Cardiac fibroblast (primary cell): ENCODE results near the gene LRRTM4.

Experiments
- DNase-seq, 2 donors: peaks; one replicate each; pipeline versions ENCODE4 v3.0.0 to v3.0.0-alpha.2; 2010; ENCODE audit warnings: low read depth in 2 of 2
- H3K4me3 ChIP-seq, 2 donors: replicated peaks in 1 of 2; 1 replicate in 1 of 2; 2 replicates in 1 of 2; pipeline ENCODE4 v1.5.1; 2011; ENCODE audit warnings: low read depth in 2 of 2, low read length in 2 of 2, mild to moderate bottlenecking in 2 of 2, moderate library complexity in 1 of 2
- TF ChIP-seq, protein P1 (sequence below): IDR thresholded peaks from one replicate; pipeline ENCODE4 v1.5.1; 2011; ENCODE audit warnings: low read depth, mild to moderate bottlenecking, low read length, inconsistent platforms

LRRTM4 gene

DNA sequence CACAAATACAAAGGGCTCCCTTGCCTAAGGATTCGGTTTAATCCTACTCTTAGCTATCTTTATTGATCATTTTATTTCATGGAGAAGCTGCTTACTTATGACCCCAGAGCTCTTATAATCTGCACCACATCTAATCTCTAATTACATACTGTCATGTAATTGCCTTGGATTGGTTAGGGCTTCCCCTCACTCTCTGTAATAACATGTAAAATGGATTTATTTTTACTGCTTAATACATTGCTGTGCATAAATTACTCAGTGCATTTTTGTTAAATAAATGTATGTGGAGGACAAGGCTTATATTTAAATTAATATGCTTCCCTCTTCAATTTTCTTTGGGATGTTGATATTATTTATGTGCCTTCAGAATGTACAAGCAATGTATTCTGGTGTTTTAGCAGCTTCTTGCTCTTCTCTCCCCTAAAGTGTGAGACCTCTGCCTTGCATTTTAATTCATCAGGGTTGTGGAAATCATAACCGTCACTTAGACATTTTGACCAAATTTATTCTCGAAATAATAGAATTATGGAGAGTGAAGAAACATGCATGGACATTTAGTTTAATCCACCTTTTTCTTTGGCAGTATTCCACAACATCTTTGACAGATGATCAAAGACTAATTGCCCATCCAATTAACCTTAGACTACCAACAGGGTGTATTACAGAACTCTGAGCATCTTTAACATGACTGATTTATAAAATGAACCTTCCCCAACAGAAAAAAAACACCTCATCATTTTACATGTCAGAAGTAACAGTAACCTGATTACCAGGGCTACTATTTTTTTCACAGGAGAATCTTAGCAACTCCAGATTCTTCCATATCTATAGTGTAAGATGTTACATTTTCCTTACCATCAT, 692.6 kb downstream of the LRRTM4 start:
- TF ChIP-seq, protein P1, sequence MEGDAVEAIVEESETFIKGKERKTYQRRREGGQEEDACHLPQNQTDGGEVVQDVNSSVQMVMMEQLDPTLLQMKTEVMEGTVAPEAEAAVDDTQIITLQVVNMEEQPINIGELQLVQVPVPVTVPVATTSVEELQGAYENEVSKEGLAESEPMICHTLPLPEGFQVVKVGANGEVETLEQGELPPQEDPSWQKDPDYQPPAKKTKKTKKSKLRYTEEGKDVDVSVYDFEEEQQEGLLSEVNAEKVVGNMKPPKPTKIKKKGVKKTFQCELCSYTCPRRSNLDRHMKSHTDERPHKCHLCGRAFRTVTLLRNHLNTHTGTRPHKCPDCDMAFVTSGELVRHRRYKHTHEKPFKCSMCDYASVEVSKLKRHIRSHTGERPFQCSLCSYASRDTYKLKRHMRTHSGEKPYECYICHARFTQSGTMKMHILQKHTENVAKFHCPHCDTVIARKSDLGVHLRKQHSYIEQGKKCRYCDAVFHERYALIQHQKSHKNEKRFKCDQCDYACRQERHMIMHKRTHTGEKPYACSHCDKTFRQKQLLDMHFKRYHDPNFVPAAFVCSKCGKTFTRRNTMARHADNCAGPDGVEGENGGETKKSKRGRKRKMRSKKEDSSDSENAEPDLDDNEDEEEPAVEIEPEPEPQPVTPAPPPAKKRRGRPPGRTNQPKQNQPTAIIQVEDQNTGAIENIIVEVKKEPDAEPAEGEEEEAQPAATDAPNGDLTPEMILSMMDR, result no peak
- no peak overlapping the region for H3K4me3 ChIP-seq
- no peak for DNase-seq

DNA sequence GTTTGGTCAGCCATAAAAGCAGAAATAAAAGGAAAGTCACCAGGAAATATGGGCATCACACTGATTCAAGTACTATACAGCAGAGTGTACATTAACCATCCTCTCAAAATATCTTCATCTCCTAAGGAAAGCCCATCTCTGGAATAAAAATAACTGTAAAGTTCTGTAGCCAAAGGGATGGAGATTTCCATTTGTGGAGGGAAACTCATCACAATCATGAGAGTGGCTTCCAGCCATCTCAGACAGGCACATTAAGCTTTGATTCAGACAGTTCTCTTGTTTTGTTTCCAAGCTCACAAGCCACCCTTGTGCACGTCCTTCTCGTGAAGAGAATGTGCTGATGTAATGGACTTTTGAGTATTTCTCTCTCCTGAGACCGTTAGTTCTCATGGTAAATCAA, 695.5 kb downstream of the LRRTM4 start:
- H3K4me3 ChIP-seq, result no peak overlapping the region
- TF ChIP-seq, protein P1, result no peak

DNA sequence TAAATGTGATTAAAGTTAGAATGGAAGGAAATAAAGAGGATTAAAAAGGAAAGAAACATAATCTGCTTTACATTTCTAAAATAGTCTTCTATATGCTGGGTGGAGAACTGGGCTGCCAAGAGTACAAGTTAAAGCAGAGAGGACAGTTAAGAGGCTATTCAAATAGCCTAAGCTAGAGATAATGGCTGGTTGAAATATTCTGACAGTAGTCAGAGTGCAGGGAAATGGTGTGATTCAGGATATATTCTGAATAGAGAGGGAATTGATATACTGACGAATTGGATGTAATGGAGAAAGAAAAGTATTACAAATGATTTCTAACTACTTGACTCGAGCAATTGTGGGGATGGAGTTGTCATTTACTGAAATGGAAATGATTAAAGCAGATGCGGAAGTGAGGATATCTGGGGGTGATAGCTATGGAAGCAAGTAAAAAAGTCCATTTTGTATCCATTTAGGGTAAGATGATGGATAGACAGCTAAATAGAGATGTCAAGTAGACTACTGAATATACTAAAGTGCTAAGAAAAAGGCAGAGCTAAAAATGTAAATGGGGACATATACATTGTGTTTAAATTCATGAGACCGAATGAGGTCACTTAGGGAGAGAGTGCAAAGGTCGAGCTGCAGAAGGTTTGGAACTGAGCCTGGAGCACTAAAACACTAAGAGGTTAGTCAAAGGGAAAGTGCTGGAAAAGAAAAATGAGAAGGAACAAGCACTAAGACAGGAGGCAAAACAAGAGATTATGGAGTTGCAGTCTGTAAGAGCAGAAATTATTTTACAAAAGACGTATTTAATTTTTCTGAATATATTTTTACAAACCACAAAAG, 696.8 kb downstream of the LRRTM4 start:
- DNase-seq, result no peak
- H3K4me3 ChIP-seq, result no peak overlapping the region
- TF ChIP-seq, protein P1, result no peak

More for the DNA sequence above, 695.5 kb downstream of the LRRTM4 start:
- no peak for DNase-seq

DNA sequence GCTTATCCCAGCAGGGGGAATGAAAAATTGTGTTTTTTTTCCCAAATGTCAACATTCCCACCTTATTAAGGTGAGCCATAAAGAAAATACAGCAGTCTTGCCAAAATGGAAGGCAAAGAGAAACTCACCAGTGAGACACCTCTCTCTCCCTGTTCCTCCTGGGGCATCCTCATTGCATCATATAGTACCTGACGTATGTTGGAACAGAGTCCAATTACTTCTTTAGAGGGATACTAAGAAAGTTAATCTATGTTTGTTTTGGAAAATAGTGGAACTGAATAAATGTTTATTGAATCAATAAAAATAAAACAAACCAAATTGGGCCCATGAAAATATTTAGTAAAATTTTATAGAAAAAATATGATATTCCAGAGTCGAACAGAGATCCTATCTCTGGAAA, 700.4 kb downstream of the LRRTM4 start:
- TF ChIP-seq, protein P1, result no peak
- DNase-seq, result no peak
- H3K4me3 ChIP-seq, result no peak overlapping the region

DNA sequence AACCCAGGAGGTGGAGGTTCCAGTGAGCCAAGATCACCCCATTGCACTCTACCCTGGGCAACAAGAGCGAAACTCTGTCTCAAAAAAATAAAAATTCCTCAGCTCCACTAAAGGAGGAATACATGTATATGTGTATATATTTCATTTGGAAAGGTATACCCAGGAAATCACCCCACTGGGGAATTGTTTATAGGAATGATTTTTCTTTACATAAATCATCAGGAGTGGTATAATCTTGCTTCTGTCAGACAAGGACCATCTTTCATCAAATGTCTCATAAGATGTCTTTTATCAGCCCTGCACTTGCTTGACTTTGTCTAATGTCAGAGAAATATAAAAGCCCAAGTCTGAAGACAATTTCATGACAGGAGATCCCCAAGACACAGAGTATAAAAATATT, 709.1 kb downstream of the LRRTM4 start:
- TF ChIP-seq, protein P1, result no peak
- DNase-seq, result no peak
- no peak overlapping the region for H3K4me3 ChIP-seq

DNA sequence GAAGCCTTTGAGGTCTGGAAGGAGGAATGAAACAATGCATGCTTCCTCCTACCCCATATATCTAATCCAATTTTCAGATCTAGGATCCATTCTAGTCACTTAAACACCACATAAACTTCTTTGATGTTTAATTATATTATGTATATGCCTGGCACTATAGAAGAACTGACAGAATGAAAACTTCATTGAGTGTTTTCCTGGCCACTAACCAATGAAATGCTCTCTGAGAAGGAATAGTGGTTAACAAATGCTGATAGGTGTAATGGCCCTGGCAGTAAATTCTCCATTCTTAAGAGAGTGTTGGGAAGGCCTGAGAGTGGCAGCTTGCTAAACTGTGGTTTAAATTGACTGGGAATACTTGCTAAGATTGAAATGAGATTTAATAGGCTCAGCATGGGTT, 710.0 kb downstream of the LRRTM4 start:
- DNase-seq, result no peak
- TF ChIP-seq, protein P1, result no peak

More for the DNA sequence above, 710.0 kb downstream of the LRRTM4 start:
- H3K4me3 ChIP-seq, result no peak overlapping the region
